SK-MEL-5 (cell line): ENCODE results near the gene TMUB1. TPM values are rescaled to one million over a fixed set of nuclear protein-coding genes. Genes with fewer than 3 reads are reported as not detected.
A peak's percentile ranks its signal among the peaks of the same experiment; 100 is the strongest.

Source experiments
- DNase-seq: peaks from one replicate; pipeline ENCODE4 v3.0.0-alpha.2; 2016; ENCODE audit warnings: low read depth, low spot score
- in situ Hi-C: cut with HindIII; loops from 2 replicates; pipeline ENCODE4 v1.10.0; 2016; ENCODE audit warnings: low sequenced_read_pairs, high pct_unique_total_duplicates, low pct_unique_long_range_greater_than_20kb
- polyA plus RNA-seq, 2 experiments: library from polyadenylated mRNA; depleted of rRNA; stranded (reverse); fragments of >200 nt; gene quantifications; 2 replicates each; pipeline ENCODE4 v1.2.3, GENCODE V29; 2015
- total RNA-seq: library from RNA; depleted of rRNA; stranded (reverse); fragments of >200 nt; shearing (Covaris generic); gene quantifications from 2 replicates; pipeline ENCODE4 v1.2.3, GENCODE V29; 2014; rRNA removed

TMUB1 gene
- 38.5 and 38.9 TPM in 2 replicates for total RNA-seq
- 124 and 133 TPM in 2 replicates for polyA plus RNA-seq (2015; cell fraction: cytosol; rRNA removed)
- polyA plus RNA-seq (2015; cell fraction: nucleus; rRNA removed) = 113 and 123 TPM in 2 replicates

- peak; percentile 73 for DNase-seq
- in situ Hi-C loops = no loop called here
These were observed at the start of gene TMUB1 for GRCh38 chr7:151083071-151083823. Gene TMUB1 (minus strand): TSS chr7:151083493. CDS start chr7:151082563, 930 bp downstream.

GRCh38 chr7:151132461-151133205 is 49.3 kb upstream of the TMUB1 start:
- no peak for DNase-seq
- in situ Hi-C loops = no loop called here

- in situ Hi-C loops = no loop called here
- DNase-seq = no peak
These were observed 48.5 kb upstream of the TMUB1 start for GRCh38 chr7:151131592-151132293.

GRCh38 chr7:151131224-151131591 is 47.9 kb upstream of the TMUB1 start:
- in situ Hi-C loops = no loop called here
- no peak for DNase-seq

GRCh38 chr7:151130741-151131157 is 47.5 kb upstream of the TMUB1 start:
- in situ Hi-C loops = no loop called here
- no peak for DNase-seq

- in situ Hi-C loops = no loop called here
- no peak for DNase-seq
These were observed 46.8 kb upstream of the TMUB1 start for GRCh38 chr7:151129960-151130591.

GRCh38 chr7:151129117-151129959 is 46.0 kb upstream of the TMUB1 start:
- in situ Hi-C loops = no loop called here
- no peak for DNase-seq

- in situ Hi-C loops = no loop called here
- no peak for DNase-seq
These were observed 45.4 kb upstream of the TMUB1 start for GRCh38 chr7:151128716-151129115.

- in situ Hi-C loops = no loop called here
- DNase-seq = no peak
These were observed 44.9 kb upstream of the TMUB1 start for GRCh38 chr7:151128144-151128543.

- no peak for DNase-seq
- in situ Hi-C loops = no loop called here
These were observed 43.3 kb upstream of the TMUB1 start for GRCh38 chr7:151126491-151127137.

GRCh38 chr7:151125846-151126481 is 42.7 kb upstream of the TMUB1 start:
- in situ Hi-C loops = no loop called here
- no peak for DNase-seq

- no peak for DNase-seq
- in situ Hi-C loops = no loop called here
These were observed 42.2 kb upstream of the TMUB1 start for GRCh38 chr7:151125470-151125845.

- DNase-seq = no peak
- in situ Hi-C loops = no loop called here
These were observed 41.7 kb upstream of the TMUB1 start for GRCh38 chr7:151124899-151125399.

- in situ Hi-C loops = no loop called here
- DNase-seq = no peak
These were observed 41.2 kb upstream of the TMUB1 start for GRCh38 chr7:151124481-151124880.

GRCh38 chr7:151123822-151124464 is 40.6 kb upstream of the TMUB1 start:
- peak; percentile 90 for DNase-seq
- in situ Hi-C loops = no loop called here
